Stimulated activated CD8-positive, alpha-beta memory T cell treated with anti-CD3 and anti-CD28 coated beads, Interleukin-2, amount 100 ng/mL, for 1 hour (primary cell): ENCODE measurements around the gene ANAPC2.

Experiments
- DNase-seq, 2 donors: peaks; one replicate each; pipeline ENCODE4 v3.0.0-alpha.2; 2020; ENCODE audit warnings: low read depth in 2 of 2

Gene ANAPC2

GRCh38 chr9:137127301-137128157, 60.8 kb downstream of the ANAPC2 start:
- no peak for DNase-seq

- no peak for DNase-seq
Observed at GRCh38 chr9:137126786-137127185, 61.6 kb downstream of the ANAPC2 start.
